BLaER1 treated with 17β-estradiol and CSF1 and Interleukin-3, amounts not matched to agents 10 nM and 100 nM (cell line): Measurements from ENCODE around the gene ZFP69B.
"Not testable (repeated sequence)": the region's sequence is repeated elsewhere in the genome, so short reads cannot be mapped to it uniquely, and the experiment has no call there.

Experiments
- H3K27ac ChIP-seq, 11 experiments: shearing (Covaris generic); formaldehyde crosslinking; 2 replicates each; pipeline ENCODE4 v1.8.1; 2022
- H3K27me3 ChIP-seq, 11 experiments: shearing (Covaris generic); formaldehyde crosslinking; 2 replicates each; pipeline ENCODE4 v1.8.1; 2022
- H3K36me3 ChIP-seq, 11 experiments: shearing (Covaris generic); formaldehyde crosslinking; 2 replicates each; pipeline ENCODE4 v1.8.1; 2022
- H3K4me1 ChIP-seq, 10 experiments: shearing (Covaris generic); formaldehyde crosslinking; 2 replicates each; pipeline ENCODE4 v1.8.1; 2022
- H3K4me2 ChIP-seq, 11 experiments: shearing (Covaris generic); formaldehyde crosslinking; 2 replicates each; pipeline ENCODE4 v1.8.1; 2022
- H3K4me3 ChIP-seq, 10 experiments: shearing (Covaris generic); formaldehyde crosslinking; 2 replicates each; pipeline ENCODE4 v1.8.1; 2022
- H3K9ac ChIP-seq, 11 experiments: shearing (Covaris generic); formaldehyde crosslinking; 2 replicates each; pipeline ENCODE4 v1.8.1; 2022
- H3K9me3 ChIP-seq, 11 experiments: shearing (Covaris generic); formaldehyde crosslinking; replicated peaks in 1 of 11; 2 replicates each; pipeline ENCODE4 v1.8.1; 2022
- H4K20me1 ChIP-seq, 11 experiments: shearing (Covaris generic); formaldehyde crosslinking; 2 replicates each; pipeline ENCODE4 v1.8.1; 2022
- Cebpa-rat ChIP-seq, 11 experiments: shearing (Covaris generic); IDR thresholded peaks; 2 replicates each; pipeline ENCODE4 v1.8.1; 2022

The ZFP69B gene

DNA sequence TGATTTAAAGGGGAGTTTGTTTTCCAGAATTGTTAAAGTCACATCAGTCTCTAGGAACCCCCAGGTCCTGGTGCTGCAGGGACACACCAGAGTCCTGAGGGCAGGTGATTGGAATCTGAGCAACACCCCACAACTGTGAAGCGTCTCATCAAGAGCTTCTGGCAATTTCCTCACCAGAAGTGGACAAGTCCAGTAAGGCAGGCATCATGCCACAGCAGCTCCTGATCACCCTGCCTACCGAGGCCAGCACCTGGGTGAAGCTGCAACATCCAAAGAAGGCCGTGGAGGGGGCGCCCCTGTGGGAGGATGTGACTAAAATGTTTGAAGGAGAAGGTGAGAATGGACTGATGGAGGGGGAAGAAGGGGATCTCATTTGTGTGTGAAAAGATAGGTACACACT, 28.9 kb downstream of the ZFP69B start:
- H3K4me3 ChIP-seq: 0 out of 20 replicates have a peak overlapping the region, but pooled peaks of 1 of the 10 experiments have one; percentile 76
- H3K36me3 ChIP-seq: peaks cover 38 to 55% (median 50%) of the 10 kb centered on the region in 11 experiments
- no peak for TF ChIP-seq Cebpa-rat (IDR thresholded peaks at IDR 0.05)
- peaks cover 14 to 27% (median 21%) of the 10 kb centered on the region in 10 experiments for H3K4me1 ChIP-seq
- no peak overlapping the region for H3K27ac ChIP-seq
- H3K9ac ChIP-seq: no peak overlapping the region
- no peaks in the 10 kb centered on the region for H3K27me3 ChIP-seq
- H4K20me1 ChIP-seq: no peaks in the 10 kb centered on the region
- H3K9me3 ChIP-seq: peaks cover 61 to 81% (median 74%) of the 10 kb centered on the region in 11 experiments
- peak overlapping the region; percentile 80 to 98 (median 93); a peak in 17 of 22 replicates for H3K4me2 ChIP-seq

DNA sequence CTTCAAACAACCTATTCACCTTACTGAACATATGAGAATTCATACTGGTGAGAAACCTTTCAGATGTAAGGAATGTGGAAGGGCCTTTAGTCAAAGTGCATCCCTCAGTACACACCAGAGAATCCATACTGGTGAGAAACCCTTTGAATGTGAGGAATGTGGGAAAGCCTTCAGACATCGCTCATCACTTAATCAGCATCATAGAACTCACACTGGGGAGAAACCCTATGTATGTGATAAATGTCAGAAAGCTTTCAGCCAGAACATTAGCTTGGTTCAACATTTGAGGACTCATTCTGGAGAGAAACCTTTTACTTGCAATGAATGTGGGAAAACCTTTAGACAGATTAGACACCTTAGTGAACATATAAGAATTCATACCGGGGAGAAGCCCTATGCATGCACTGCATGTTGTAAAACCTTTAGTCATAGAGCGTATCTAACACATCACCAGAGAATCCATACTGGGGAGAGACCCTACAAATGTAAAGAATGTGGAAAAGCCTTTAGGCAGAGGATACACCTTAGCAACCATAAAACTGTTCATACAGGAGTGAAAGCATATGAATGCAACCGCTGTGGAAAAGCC, 45.1 kb downstream of the ZFP69B start:
- Histone ChIP-seq H3K4me1 (no peaks in the 10 kb centered on the region), H3K27me3 (no peaks in the 10 kb centered on the region), H3K4me3 (peak overlapping the region in 6 of 10 experiments; percentile 12 to 39 (median 20); a peak in 6 of 20 replicates), H3K9me3 (peaks cover 94 to 98% (median 96%) of the 10 kb centered on the region in 11 experiments), H3K4me2 (no peak overlapping the region), H4K20me1 (no peaks in the 10 kb centered on the region), H3K36me3 (peaks cover 88 to 99% (median 90%) of the 10 kb centered on the region in 11 experiments), H3K27ac (no peak overlapping the region), H3K9ac (no peak overlapping the region)
- TF ChIP-seq Cebpa-rat (IDR thresholded peaks at IDR 0.05): no peak

DNA sequence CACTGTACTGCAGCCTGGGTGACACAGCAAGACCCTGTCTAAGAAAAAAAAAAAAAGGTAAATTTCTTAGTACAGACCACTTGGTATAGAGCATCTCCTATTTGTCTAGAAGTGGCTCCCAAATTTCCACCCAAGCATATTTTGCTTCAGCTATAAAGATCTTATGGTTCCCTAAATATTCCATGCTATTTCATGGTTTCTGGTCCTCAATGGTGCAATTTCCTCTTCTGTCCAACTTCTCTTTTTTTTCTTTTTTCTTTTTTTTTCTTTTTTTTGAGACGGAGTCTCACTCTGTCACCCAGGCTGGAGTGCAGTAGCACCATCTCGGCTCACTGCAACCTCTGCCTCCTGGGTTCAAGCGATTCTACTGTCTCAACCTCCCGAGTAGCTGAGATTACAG, 52.4 kb downstream of the ZFP69B start:
- H4K20me1 ChIP-seq, H3K27me3 ChIP-seq, H3K9ac ChIP-seq, H3K27ac ChIP-seq: not testable (repeated sequence)
- peaks cover 58 to 96% (median 87%) of the 10 kb centered on the region in 11 experiments for H3K36me3 ChIP-seq
- H3K9me3 ChIP-seq: peaks cover 97 to 99% (median 98%) of the 10 kb centered on the region in 11 experiments
- peak overlapping the region in 7 of 11 experiments; percentile 3 to 60 (median 39); a peak in 12 of 22 replicates for H3K4me2 ChIP-seq
- peak overlapping the region in 5 of 10 experiments; percentile 1 to 35 (median 8); a peak in 6 of 20 replicates for H3K4me3 ChIP-seq
- H3K4me1 ChIP-seq: peaks cover 0 to 16% (median 7%) of the 10 kb centered on the region in 10 experiments; a peak in 15 of 20 replicates

- peak overlapping the region; percentile 61 to 86 (median 84) for H3K27ac ChIP-seq
Measured at GRCh38 chr1:40507973-40508372, 57.7 kb downstream of the ZFP69B start.

GRCh38 chr1:40508375-40509341, 58.4 kb downstream of the ZFP69B start, which contains the start of gene EXO5:
Gene EXO5 (plus strand): TSS chr1:40508767. CDS start chr1:40514545, 5,778 bp downstream.
- H3K9ac ChIP-seq: peak within 1 kb of the TSS; percentile 84 to 91 (median 88)
- H3K27me3 ChIP-seq: no peaks in the 10 kb centered on the region
- peaks cover 12 to 19% (median 16%) of the 10 kb centered on the region in 10 experiments for H3K4me1 ChIP-seq
- TF ChIP-seq Cebpa-rat (IDR thresholded peaks at IDR 0.05): no peak
- H3K27ac ChIP-seq: peak within 1 kb of the TSS; percentile 61 to 86 (median 84)
- no peaks in the 10 kb centered on the region for H4K20me1 ChIP-seq
- peak within 1 kb of the TSS; percentile 67 to 91 (median 84) for H3K4me3 ChIP-seq
- peaks cover 40 to 77% (median 71%) of the 10 kb centered on the region in 11 experiments for H3K36me3 ChIP-seq
- H3K4me2 ChIP-seq: peak within 1 kb of the TSS; percentile 85 to 97 (median 91)
- H3K9me3 ChIP-seq: peaks cover 71 to 87% (median 80%) of the 10 kb centered on the region in 11 experiments

More at GRCh38 chr1:40507973-40508372, 57.7 kb downstream of the ZFP69B start:
- H3K4me3 ChIP-seq: peak overlapping the region; percentile 67 to 91 (median 84)
- H3K4me2 ChIP-seq: peak overlapping the region; percentile 85 to 97 (median 91)
- H4K20me1 ChIP-seq: no peaks in the 10 kb centered on the region
- peaks cover 39 to 78% (median 71%) of the 10 kb centered on the region in 11 experiments for H3K36me3 ChIP-seq
- no peak for TF ChIP-seq Cebpa-rat (IDR thresholded peaks at IDR 0.05)
- H3K27me3 ChIP-seq: no peaks in the 10 kb centered on the region
- H3K9ac ChIP-seq: peak overlapping the region; percentile 84 to 91 (median 88)
- H3K9me3 ChIP-seq: peaks cover 71 to 87% (median 80%) of the 10 kb centered on the region in 11 experiments
- H3K4me1 ChIP-seq: peaks cover 12 to 21% (median 19%) of the 10 kb centered on the region in 10 experiments
